Activated naive CD4-positive, alpha-beta T cell treated with anti-CD3 and anti-CD28 coated beads, Interleukin-2, amount 10 ng/mL, durations not matched to agents 7 days and 5 days (primary cell): ENCODE data around the gene KIAA0319L.
A peak's percentile ranks its signal among the peaks of the same experiment; 100 is the strongest.

Experiments used
- CTCF ChIA-PET: fragments of 350-600 bp; sonication (Branson Sonifier 250); formaldehyde crosslinking; loops from one replicate; lab custom pipeline; 2021; ENCODE audit warnings: antibody characterized with exemption; lab: Charles Lee
- DNase-seq: peaks from one replicate; pipeline ENCODE4 v3.0.0-alpha.2; 2020
- H3K27ac Mint-ChIP-seq: one replicate; pipeline ENCODE4 v1.8.0; 2021; ENCODE audit warnings: mild to moderate bottlenecking, moderate library complexity, mixed read lengths
- H3K27me3 Mint-ChIP-seq: one replicate; pipeline ENCODE4 v1.8.0; 2021; ENCODE audit warnings: mild to moderate bottlenecking, mixed read lengths
- H3K36me3 Mint-ChIP-seq: one replicate; pipeline ENCODE4 v1.8.0; 2021; ENCODE audit warnings: mixed read lengths
- H3K4me1 Mint-ChIP-seq: one replicate; pipeline ENCODE4 v1.8.0; 2021; ENCODE audit warnings: mixed read lengths
- H3K4me3 Mint-ChIP-seq: one replicate; pipeline ENCODE4 v1.8.0; 2021; ENCODE audit warnings: mild to moderate bottlenecking, moderate library complexity, mixed read lengths
- H3K9me3 Mint-ChIP-seq: one replicate; pipeline ENCODE4 v1.8.0; 2021; ENCODE audit warnings: mixed read lengths

KIAA0319L gene

DNA sequence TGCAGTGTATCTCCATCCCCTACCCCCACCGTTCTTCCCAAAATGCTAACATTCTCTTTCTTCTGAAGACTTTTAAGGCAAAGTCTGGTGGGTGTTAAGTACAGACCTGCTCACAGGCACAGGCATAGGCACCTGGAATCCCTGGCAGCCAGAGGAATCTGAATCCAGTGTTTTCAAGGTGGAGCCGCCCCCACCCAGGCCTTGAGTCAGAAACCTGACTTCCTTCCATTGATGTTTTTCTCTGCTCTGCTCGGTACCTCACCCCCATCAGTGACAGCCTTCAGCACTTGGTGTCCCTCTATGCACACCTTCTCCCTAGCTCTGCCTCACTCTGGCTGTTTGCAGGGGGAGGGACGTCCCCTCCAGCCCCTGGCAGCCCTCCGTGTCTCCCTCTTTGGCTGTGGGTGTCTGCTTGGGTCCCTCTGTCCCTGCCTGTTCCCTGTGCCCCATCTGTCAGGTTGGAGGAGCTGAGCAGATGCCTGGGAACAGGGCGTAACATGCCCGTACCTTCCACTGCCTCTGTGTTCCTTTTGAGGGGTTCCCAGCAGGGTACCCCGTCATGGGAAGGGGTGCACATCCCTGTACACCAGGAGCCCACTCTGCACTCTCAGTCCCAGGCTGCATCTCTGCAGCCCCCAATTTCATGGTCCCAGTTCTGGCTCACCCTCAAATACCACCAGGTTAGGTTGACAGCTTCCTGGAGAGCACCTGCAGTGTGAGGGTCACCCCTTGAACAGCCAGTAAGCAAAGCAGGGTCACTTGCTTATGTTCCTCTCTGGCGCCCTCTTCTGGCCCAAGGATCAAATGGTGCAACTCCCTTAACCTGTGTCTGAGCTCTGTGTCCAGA, 7.1 kb upstream of the KIAA0319L start:
- H3K27me3 Mint-ChIP-seq: no peaks in the 10 kb centered on the region
- no peak overlapping the region for H3K4me3 Mint-ChIP-seq
- H3K27ac Mint-ChIP-seq: no peak overlapping the region
- peak; percentile 91 for DNase-seq
- H3K4me1 Mint-ChIP-seq: peaks cover 16% of the 10 kb centered on the region
- H3K9me3 Mint-ChIP-seq: no peaks in the 10 kb centered on the region
- CTCF ChIA-PET: interaction anchor here (0.6 to 5.9 kb wide), 31 partner anchors 9 to 388 kb away, joined by 3 to 171 read pairs (median 4); partner anchors contain the start of gene CLSPN
- H3K36me3 Mint-ChIP-seq: peaks cover 8% of the 10 kb centered on the region

DNA sequence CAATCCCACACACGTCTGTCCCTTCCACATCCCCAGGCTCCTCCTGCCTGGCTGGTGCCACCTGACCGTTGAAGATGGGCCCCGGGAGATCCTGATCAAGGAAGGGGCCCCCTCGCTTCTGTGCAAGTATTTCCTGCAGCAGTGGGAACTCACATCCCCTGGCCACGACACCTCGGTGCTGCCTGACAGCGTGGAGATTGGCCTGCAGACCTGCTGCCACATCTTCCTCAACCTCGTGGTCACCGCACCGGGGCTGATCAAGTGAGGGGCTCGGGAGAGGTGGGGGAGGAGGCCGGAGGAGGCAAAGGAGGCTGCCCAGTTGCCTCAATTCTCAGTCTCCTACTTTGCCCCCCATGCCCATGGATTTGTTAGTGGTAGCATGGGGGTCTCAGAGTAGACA, 6.0 kb upstream of the KIAA0319L start:
- Mint-ChIP-seq H3K27ac (no peak overlapping the region), H3K27me3 (no peaks in the 10 kb centered on the region), H3K4me1 (peaks cover 21% of the 10 kb centered on the region), H3K9me3 (no peaks in the 10 kb centered on the region), H3K4me3 (no peak overlapping the region), H3K36me3 (peaks cover 8% of the 10 kb centered on the region)
- no peak for DNase-seq
- CTCF ChIA-PET: interaction anchor here (9.2 kb wide), 1 partner anchor 113 kb away, joined by 85 read pairs; no protein-coding TSS in a partner anchor

DNA sequence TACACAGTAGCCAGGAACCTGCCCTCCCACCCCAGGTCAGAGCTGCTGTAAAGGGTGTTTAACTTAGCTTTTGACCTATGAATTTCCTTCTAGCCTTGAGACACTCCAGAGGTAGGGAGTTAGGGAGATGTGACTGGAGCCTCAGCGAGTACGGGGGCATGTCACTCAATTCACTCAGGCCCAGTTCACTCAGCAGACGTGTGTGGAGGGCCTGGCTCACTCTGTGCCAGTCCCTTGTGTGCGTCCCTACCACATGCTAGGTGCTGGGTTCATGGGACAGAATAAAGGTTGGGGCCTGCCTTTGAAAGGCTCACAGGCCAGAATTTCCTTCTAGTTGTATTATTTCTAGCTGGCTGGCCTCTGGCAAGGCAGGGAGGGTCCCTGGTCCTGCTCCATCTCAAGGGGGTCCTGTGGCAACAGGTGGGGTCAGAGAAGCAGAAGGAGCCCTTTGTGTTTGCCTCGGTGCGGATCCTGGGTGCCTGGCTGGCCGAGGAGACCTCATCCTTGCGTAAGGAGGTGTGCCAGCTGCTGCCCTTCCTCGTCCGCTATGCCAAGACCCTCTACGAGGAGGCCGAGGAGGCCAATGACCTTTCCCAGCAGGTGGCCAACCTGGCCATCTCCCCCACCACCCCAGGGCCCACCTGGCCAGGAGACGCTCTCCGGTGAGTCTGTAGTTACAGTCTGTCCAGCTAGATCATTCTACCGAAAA, 4.9 kb upstream of the KIAA0319L start:
- Mint-ChIP-seq H3K4me1 (peaks cover 25% of the 10 kb centered on the region), H3K27me3 (no peaks in the 10 kb centered on the region), H3K9me3 (no peaks in the 10 kb centered on the region), H3K27ac (no peak overlapping the region), H3K36me3 (peaks cover 8% of the 10 kb centered on the region), H3K4me3 (no peak overlapping the region)
- DNase-seq: no peak
- CTCF ChIA-PET: interaction anchor here (1.6 to 9.2 kb wide), 4 partner anchors 10 to 166 kb away, joined by 4 to 85 read pairs (median 4); no protein-coding TSS in a partner anchor

DNA sequence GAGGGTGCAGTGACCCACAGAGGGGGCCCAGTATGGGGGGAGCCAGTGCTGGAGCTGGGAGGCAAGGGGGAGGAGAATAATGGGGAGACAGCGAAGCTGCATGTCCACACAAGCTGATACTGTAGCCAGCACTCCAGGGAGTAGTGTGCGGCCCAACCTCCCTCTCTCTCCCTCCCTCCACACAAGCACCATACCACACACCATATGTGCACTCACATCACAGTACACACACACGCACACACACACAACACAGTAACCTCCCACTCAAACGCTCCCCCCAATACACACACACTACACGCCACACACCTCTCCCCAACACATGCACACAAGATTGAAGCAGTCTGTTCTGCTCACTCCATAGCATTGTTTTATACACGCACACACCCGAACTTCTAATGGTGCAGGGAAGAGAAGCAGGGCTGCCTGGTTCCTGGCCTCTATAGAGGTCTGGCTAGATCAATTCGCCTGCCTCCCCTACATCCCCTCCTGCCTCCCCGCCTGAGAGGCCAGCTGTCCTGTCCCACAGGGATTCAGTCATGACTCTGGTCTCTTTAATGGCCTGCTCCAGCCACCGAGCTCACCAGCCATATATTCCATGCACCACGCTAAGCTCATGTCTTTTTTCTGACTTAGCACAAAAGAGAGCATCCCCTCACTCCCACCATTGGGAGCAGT, 4.2 kb upstream of the KIAA0319L start:
- Mint-ChIP-seq H3K27me3 (no peaks in the 10 kb centered on the region), H3K9me3 (no peaks in the 10 kb centered on the region), H3K27ac (no peak overlapping the region), H3K4me1 (peaks cover 29% of the 10 kb centered on the region), H3K36me3 (peaks cover 5% of the 10 kb centered on the region), H3K4me3 (no peak overlapping the region)
- DNase-seq: no peak
- CTCF ChIA-PET: interaction anchor here (1.2 to 9.2 kb wide), 5 partner anchors 10 to 166 kb away, joined by 4 to 85 read pairs (median 4); no protein-coding TSS in a partner anchor

DNA sequence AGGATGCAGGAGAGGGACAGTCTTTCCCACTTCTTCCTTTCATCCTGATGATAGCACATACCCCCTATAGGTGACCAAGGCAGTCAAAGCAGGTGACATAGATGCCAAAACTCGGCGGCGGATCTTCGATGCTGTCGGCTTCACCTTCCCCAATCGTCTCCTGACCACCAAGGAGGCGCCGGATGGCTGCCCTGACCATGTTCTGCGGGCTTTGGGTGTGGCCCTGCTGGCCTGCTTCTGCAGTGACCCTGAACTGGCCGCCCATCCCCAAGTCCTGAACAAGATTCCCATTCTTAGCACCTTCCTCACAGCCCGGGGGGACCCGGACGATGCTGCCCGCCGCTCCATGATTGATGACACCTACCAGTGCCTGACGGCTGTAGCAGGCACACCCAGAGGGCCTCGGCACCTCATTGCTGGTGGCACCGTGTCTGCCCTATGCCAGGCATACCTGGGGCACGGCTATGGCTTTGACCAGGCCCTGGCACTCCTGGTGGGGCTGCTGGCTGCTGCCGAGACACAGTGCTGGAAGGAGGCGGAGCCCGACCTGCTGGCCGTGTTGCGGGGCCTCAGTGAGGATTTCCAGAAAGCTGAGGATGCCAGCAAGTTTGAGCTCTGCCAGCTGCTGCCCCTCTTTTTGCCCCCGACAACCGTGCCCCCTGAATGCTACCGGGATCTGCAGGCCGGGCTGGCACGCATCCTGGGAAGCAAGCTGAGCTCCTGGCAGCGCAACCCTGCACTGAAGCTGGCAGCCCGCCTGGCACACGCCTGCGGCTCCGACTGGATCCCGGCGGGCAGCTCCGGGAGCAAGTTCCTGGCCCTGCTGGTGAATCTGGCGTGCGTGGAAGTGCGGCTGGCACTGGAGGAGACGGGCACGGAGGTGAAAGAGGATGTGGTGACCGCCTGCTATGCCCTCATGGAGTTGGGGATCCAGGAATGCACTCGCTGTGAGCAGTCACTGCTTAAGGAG, 3.3 kb upstream of the KIAA0319L start:
- H3K4me3 Mint-ChIP-seq: no peak overlapping the region
- H3K36me3 Mint-ChIP-seq: peaks cover 5% of the 10 kb centered on the region
- peaks cover 38% of the 10 kb centered on the region for H3K4me1 Mint-ChIP-seq
- DNase-seq: no peak
- H3K27ac Mint-ChIP-seq: no peak overlapping the region
- CTCF ChIA-PET: interaction anchor here (1.2 to 9.2 kb wide), 6 partner anchors 11 to 167 kb away, joined by 4 to 85 read pairs (median 4); no protein-coding TSS in a partner anchor
- no peaks in the 10 kb centered on the region for H3K27me3 Mint-ChIP-seq
- H3K9me3 Mint-ChIP-seq: no peaks in the 10 kb centered on the region

DNA sequence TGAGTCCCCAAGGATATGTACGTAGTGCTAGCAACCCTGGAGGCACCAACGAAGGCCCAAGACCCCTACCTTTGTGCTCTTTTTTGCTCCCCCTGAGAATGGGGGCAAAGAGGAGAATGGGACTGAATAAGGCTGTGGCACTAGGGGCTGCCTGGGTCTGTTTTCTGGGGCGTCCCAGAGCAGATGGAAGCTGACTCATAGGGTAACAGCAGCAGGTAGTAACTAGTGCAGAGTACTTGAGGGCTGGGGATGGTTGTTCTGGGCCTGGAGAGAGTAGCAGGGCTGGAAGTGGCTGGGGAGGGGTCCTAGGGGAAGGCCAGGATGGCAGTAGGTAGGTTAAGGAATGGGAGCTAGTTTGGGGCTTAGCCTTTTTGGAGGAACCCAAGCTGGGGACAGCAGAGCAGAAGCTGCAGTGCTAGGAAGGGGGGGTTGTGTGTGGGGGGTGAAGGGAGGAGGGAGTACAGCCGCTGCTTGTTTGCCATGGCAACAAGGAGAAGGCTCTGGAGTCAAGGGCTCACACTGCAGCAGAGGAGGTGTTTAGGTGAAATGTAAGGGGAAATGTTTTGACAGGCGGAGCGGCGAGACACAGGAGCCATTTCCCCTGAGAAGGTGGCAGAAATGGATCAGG, 2.2 kb upstream of the KIAA0319L start:
- Mint-ChIP-seq H3K4me1 (peaks cover 44% of the 10 kb centered on the region), H3K27ac (no peak overlapping the region), H3K27me3 (no peaks in the 10 kb centered on the region), H3K9me3 (no peaks in the 10 kb centered on the region), H3K4me3 (no peak overlapping the region), H3K36me3 (peaks cover 5% of the 10 kb centered on the region)
- CTCF ChIA-PET: interaction anchor here (1.3 to 9.2 kb wide), 2 partner anchors 53 to 109 kb away, joined by 4 to 85 read pairs; no protein-coding TSS in a partner anchor
- DNase-seq: no peak

DNA sequence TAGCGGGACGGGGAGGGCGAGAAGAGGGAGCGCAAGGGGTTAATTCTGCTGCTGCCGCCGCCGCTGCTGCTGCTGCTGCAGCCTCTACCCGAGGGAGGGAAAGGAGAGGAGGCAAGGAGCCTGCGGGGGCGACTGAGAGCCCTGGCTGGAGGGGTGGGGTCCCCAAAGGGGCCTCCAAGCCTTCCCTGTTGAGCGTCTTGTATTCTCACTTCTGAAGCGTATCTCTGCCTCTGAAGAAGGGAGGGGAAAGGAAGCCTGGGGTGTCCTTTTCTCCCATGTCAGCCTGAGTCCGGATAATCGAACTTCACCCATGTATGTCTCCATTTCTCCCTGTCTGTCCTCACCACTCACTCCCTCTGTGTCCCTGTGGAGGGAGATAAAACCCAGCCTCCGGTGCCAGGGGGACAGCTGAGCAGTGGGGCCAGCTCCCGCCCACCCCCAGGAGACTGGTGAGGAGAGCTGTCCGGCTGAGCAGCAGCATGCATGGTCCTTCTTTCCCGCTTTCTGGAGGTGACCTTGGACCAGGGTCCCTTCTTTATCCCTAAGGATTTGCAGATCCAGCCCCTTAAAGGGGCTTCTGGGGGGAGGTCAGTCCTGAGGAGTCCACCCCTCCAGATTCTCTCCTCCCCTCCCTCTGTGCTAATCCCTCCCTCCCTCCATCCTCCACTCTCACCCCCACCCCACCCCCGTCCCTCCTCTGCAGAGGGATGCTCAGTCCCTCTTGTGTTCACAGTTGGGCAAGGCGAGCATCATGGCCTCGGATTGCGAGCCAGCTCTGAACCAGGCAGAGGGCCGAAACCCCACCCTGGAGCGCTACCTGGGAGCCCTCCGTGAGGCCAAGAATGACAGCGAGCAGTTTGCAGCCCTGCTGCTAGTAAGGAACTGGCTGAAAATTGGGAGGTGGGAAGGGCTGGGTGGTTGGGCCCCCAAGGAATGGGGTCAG, 1.4 kb upstream of the KIAA0319L start:
- Mint-ChIP-seq H3K27ac (peak overlapping the region; percentile 97), H3K9me3 (no peaks in the 10 kb centered on the region), H3K4me1 (peaks cover 46% of the 10 kb centered on the region), H3K36me3 (peaks cover 4% of the 10 kb centered on the region), H3K27me3 (no peaks in the 10 kb centered on the region), H3K4me3 (peak overlapping the region; percentile 95)
- DNase-seq: peak; percentile 43
- CTCF ChIA-PET: interaction anchor here (9.2 kb wide), 1 partner anchor 108 kb away, joined by 85 read pairs; no protein-coding TSS in a partner anchor

DNA sequence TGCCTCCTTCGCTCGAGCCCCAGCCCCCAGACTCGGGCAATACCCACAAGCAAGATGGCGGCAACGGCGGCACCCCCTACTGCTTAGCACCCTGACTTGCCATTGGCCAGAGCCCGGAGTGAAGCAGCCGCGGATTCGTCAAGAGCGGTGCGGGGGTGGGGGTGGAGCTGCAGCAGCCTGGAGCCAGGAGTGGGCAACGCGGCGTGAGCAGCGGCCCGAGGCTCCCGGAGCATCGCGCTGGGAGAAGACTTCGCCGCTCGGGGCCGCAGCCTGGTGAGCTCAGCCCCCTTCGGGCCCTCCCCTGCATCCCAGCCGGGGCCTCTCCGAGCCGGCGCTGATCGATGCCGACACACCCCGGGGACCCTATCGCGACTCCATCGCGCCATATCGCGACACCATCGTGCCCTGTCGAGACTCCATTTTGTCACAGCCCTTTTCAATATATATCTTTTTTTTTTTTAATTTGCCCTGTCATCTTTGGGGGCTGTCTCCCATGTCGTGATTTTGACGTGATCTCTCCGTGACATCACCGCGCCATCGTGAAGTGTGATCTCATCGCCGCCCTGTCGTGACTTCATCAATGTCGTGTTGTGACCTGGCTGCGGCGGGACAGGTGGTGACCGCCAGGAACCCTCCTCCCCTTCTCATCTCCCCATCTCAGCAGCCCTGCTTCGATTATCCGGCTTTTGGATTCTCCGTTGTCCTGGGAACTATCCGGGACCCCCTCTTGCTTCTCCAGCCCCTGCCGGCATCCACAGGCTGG, 589 bp upstream of the KIAA0319L start, which contains the start of gene NCDN:
Gene NCDN, plus strand, starts transcription at position 189 of the 763 bp plus-strand sequence. Its CDS starts 392 bp downstream, at position 581.
- CTCF ChIA-PET: interaction anchor here (1.6 to 9.2 kb wide), 2 partner anchors 52 to 107 kb away, joined by 5 to 85 read pairs; no protein-coding TSS in a partner anchor
- H3K9me3 Mint-ChIP-seq: no peaks in the 10 kb centered on the region
- peaks cover 5% of the 10 kb centered on the region for H3K36me3 Mint-ChIP-seq
- H3K4me3 Mint-ChIP-seq: peak within 1 kb of the TSS; percentile 95
- H3K4me1 Mint-ChIP-seq: peaks cover 50% of the 10 kb centered on the region
- peak; percentile 98 for DNase-seq
- H3K27ac Mint-ChIP-seq: peak within 1 kb of the TSS; percentile 97
- no peaks in the 10 kb centered on the region for H3K27me3 Mint-ChIP-seq

DNA sequence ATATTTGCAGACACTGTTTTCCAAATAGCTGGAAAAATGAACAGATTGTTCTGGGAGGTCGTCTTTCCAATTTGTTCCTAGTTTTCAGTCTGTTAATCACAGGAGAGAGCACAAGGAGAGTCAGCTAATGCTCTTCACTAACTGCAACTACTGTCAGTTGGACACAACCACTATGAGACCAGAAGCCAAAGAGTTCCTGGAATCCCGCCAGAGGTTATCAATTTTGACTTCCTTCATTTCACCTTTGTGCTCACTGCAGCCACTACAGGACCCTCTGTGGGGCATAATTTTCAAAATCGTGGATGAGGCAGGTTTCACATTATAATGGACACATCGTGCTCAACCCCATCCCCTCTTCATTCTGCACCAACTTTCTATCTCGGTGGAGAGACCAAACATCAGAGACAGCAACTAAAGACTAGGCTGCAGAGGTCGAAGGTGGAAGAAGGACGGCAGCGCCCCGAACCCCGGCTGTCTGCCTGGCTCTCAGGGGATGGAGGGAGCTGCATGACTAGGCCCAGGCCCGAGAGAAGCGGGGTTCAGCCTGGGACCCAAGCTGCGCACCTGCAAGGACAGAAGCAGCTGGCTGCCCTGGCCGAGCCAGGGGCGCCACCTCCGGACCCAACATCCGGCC, 602 bp downstream of the KIAA0319L start:
- peaks cover 49% of the 10 kb centered on the region for H3K4me1 Mint-ChIP-seq
- no peak for DNase-seq
- H3K36me3 Mint-ChIP-seq: peaks cover 16% of the 10 kb centered on the region
- CTCF ChIA-PET: interaction anchor here (0.8 to 9.2 kb wide), 5 partner anchors 9 to 115 kb away, joined by 3 to 85 read pairs (median 5); no protein-coding TSS in a partner anchor
- no peaks in the 10 kb centered on the region for H3K9me3 Mint-ChIP-seq
- H3K27me3 Mint-ChIP-seq: no peaks in the 10 kb centered on the region
- H3K27ac Mint-ChIP-seq: peak overlapping the region; percentile 97
- H3K4me3 Mint-ChIP-seq: peak overlapping the region; percentile 95

DNA sequence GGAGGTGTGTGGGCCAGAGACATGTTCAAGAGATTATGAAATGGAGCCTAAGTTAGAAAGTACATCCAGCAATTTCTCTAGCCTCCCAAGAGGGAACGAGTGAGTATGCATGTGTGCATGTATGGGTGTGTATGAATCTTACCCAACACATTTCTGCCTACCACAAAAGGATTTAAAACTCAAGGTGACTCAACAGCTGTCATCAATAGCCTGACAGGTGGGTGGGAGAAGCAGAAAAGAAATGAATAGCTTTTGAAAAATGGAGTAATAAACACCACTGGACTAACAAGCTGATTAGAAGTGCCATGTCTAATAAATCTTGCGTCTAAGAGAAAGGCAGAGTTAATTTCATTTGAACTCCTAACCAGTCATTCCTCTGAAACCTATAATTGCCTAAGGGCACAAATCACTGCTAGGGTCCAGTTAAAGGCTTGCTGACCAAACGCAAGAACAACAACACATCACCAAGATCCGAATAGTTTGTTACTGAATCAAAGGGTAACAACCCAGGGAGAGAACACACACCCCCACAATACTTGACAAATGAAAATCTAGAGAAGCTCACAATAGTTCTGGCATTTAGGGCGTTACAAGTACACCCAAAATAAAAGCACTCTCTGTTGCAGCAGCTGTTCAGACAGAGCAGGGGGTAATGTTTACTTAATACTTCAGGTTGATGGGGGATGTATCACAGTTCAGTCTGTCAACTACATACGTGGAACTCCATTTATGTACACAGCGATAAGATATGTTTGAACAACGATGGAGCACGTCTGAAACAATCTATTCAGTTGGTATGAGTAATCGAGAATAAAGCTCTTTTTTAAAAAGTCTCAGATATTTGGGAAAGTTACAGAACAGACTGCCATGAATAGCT, 1.4 kb downstream of the KIAA0319L start:
- no peak for DNase-seq

More for the DNA sequence above, 1.4 kb downstream of the KIAA0319L start:
- Mint-ChIP-seq H3K4me1 (peaks cover 46% of the 10 kb centered on the region), H3K27me3 (no peaks in the 10 kb centered on the region), H3K4me3 (peak overlapping the region; percentile 95), H3K36me3 (peaks cover 18% of the 10 kb centered on the region), H3K27ac (peak overlapping the region; percentile 97), H3K9me3 (no peaks in the 10 kb centered on the region)
- CTCF ChIA-PET: interaction anchor here (0.8 to 9.2 kb wide), 6 partner anchors 9 to 114 kb away, joined by 3 to 85 read pairs (median 4); no protein-coding TSS in a partner anchor
